ENCODE data around the gene IFNA8.
"Not testable (repeated sequence)": the region's sequence is repeated elsewhere in the genome, so short reads cannot be mapped to it uniquely, and the experiment has no call there.

IFNA8 gene

DNA sequence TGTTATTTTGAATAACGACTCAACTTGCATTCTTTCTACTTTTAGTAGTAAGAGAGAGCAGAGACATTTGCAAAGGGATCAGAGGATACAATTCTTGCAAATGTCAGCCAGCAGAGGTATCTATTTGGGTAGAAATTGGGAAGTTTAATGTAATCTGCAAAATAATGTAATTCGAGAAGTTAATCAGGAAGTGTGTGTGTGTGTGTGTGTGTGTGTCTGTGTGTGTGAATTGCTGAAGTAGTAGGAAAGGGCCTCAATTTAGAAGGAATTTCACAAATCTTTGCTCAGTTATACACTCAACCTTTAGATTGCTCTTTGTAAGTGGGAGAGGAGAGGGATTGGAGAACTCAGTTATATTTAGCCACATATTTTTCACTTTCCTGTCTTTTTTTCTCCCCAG lies 20.3 kb downstream of the IFNA8 start:
- no peak for DNase-seq

DNA sequence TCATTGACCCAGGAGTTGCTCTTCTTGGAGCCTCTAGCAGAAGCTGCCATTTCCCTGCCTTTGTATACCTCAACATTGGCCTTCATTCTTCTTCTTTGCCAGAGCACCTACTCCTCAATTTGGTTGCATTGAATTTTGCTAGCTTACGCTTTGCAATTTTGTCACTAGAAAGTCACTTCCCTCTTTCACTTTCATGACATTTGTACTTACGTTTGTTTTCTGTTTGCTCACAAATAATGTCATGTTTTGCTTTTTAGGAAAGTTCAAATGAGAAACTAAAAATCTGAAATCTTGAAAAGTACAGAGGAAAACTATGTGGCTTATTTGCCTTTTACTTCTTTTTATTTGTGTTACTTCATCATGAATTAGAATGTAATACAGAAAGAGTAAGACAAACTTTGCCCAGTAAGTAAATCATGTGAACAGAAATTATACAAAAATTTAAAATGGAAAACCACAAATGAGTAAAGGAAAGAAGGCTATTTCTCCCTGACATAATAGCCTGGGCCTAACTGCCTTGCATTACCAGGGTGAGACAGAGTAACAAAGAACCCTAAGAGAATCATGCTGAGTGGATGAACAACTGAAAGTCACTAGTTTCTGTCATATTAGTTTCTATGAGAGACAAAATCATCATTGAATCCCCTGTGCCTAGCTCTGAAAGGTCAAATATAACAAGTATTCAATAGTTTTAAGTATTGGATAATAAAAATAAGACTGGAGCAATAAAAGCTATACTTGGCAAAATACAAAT lies 23.9 kb downstream of the IFNA8 start:
- no peak for DNase-seq

DNA sequence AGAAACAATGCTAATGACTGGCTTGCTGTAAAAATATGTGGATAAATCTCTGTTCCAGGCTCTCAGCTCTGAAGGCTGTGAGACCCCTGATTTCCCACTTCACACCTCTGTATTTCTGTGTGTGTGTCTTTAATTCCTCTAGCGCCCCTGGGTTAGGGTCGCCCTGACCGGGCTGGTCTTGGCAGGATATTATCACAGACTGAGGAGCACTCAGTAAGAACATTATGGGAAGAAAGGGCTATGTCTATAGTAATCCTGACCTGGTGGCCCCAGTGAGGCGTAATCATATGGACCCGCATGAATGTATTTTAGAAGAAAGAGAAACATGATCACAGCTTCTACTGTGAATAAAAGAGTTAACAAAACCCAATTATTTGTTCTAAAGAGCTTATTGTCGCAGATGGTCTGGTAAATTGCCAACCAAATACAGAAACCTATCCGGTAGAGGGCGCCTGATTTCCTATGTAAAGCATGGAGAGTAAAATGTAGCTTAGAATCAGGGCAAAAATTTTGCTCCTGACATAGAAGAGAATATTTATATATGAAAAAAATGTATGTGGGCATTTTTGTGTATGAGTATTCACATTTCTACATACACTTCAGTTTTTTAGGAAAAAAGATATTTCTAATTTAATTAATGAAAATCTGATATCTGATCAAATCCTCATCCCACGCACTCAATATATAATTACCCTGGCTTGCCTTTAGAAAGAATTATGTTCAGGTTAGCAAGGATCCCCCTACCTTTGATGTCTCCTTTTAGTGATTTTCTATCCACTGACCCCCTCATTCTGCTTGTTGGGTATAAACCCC lies 25.5 kb downstream of the IFNA8 start:
- peak; percentile 31 for DNase-seq

DNA sequence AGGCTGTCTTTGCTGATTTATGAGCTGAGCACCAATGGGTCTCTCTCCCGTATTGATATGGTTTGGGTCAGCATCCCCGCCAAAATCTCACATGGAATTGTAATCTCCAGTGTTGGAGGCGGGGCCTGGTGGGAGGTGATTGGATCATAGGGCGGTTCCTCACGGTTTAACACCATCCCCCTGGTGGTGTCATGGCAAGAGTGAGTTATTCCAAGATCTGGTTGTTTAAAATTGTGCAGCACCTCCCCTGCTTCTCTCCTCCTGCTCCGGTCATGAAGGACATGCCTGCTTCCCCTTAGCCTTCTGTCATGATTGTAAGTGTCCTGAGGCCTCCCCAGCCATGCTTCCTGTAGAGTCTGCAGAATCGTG lies 26.1 kb downstream of the IFNA8 start:
- DNase-seq, result not testable (repeated sequence)

DNA sequence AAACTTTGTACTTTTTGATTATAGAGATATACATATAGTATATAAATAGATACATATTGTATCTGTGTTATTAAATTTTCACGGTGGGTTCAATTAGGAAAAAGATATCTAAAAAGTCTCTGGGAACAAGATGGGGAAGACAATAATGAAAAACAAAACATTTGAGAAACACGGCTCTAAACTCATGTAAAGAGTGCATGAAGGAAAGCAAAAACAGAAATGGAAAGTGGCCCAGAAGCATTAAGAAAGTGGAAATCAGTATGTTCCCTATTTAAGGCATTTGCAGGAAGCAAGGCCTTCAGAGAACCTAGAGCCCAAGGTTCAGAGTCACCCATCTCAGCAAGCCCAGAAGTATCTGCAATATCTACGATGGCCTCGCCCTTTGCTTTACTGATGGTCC lies 31.2 kb downstream of the IFNA8 start, which contains the start of gene IFNA1:
Gene IFNA1 (plus strand): TSS at position 301 of the 400 bp plus-strand sequence. CDS start 69 bp downstream, at position 370.
- DNase-seq, result no peak

DNA sequence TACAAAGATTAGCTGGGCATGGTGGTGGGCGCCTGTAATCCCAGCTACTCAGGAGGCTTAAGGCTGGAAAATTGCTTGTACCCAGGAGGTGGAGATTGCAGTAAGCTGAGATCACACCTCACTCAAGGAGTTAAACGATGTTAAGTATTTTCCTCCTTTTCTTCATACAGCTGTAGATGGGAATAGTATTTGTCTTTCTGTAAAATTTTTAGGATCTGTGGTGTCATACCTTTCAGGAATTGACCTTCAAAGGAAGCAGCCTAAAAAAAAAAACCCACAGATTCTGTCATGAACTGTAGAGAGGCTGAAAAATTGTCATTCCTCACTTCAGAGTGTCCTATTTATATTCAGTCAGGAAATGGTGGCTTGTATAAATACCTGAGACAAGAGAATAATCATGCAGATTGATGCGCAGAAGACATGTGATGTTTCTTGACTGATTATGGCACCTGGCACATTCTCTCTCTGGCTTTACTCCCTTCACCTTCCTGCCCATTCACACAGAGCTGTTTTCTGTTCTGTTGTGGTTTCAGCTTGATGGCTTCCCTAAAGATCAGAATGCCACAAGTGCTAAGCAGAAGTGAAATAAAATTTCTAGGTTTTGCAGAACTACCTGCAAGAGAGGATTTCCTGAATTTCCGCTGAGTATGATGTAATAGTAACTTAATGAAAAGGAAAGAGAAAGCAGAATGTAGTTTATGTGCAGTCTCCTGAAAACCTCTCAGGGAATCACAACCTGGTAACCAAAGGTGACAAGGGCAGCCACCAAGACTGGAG lies 35.1 kb downstream of the IFNA8 start:
- no peak for DNase-seq

DNA sequence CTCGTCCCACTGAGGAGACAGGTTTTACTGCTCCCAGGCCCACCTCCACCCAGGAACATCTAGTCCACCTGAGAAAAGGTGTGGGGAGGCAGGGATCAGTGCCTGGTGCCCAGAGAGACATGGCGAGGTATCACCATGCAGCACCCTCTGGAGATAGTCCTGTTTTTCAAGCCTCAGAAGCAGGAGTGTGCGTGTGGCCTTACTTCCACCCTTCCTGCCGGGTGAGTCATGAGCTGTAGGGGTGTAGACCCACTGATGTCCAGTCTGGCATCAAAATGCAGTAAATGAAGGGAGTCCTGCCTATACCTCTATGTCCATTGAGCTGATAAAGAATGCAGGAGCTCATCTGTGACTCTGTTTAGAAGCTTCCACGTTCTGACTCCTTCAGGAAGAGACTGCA lies 40.4 kb downstream of the IFNA8 start:
- not testable (repeated sequence) for DNase-seq

DNA sequence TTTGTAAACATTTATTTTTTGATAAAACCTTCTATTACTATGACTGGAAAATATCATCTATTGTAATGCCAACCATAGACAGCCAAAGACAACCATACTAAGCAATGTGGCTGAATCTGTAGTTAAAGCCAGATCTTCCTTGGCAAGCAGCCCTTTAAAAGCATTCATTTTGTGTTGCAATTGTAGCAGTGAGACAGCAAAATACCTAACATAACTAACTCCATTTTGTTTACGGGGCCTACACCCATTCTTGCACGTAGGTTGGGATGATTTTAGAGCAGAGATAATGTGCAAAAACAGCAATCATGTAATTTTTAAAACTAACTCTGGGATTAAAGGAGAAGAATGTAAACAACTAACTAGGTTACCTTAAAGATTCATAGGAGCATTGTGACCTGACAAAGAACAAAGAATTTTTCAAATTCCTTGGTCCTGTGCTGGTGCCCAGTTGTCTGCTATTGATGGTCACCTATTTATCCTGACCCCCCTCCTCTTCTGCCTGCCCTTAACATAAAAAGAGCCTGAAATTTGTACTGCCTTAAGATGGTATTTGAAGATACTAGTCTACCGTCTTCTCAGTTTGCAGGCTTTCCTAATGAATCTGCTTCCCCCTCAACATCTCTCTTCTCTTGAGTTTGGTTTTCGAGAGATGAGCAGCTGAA lies 41.9 kb downstream of the IFNA8 start:
- DNase-seq, result no peak

DNA sequence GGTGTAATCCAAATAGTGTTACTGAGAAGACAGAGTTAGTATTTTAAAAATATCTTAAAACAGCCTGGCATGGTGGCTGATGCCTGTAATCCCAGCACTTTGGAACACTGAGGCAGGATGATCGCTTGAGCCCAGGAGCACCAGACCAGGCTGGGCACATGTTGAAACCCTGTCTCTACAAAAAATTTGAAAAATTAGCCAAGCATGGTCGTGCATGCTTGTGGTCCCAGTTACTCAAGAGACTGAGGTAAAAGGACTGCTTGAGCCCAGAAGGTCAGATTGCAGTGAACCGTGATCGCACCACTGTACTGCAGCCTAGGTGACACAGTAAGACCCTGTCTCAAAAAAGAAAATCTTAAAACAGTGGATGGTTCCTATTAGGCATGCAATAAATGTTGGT lies 43.8 kb downstream of the IFNA8 start:
- DNase-seq, result no peak

DNA sequence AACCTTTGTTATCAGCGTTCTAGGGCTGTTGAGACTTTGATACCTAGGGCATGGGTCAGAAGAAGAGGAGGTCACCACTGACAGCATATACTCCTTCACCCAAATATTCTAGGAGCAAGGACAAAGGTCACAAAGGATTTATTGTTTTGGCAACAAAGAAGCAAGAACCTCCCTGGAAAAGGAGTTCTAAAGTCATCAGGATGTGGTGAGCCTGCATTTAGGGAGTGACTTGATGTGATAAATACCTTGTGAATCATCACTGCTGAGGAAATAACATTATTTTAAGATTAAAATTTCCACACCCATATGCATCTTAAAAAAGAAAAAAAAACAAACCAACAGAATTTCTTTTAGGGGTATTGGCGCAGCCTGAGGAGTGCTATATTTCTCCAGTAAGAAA lies 45.2 kb downstream of the IFNA8 start:
- DNase-seq, result no peak

DNA sequence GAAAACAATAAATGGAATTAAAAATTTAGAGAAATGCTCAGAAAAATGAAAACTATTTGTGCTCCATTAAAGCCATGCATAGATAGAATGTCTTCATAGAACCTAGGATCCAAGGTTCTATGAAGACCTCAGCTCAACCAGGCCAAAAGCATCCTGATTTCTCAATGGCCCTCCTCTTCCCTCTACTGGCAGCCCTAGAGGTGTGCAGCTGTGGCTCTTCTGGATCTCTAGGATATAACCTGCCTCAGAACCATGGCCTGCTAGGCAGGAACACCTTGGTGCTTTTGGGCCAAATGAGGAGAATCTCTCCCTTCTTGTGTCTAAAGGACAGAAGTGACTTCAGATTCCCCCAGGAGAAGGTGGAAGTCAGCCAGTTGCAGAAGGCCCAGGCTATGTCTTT lies 46.4 kb downstream of the IFNA8 start:
- no peak for DNase-seq

Data from activated gamma-delta T cell treated with Interleukin-2 at 50 U/mL for 16 hours (primary cell).